Activated naive CD8-positive, alpha-beta T cell treated with anti-CD3 and anti-CD28 coated beads, Interleukin-2, amount 50 U/mL, for 16 hours (primary cell): Measurements from ENCODE around the gene RPL27A.

Source experiments
- DNase-seq: peaks from one replicate; pipeline ENCODE4 v3.0.0-alpha.2; 2020; ENCODE audit warnings: low read depth, low spot score

RPL27A gene

DNA sequence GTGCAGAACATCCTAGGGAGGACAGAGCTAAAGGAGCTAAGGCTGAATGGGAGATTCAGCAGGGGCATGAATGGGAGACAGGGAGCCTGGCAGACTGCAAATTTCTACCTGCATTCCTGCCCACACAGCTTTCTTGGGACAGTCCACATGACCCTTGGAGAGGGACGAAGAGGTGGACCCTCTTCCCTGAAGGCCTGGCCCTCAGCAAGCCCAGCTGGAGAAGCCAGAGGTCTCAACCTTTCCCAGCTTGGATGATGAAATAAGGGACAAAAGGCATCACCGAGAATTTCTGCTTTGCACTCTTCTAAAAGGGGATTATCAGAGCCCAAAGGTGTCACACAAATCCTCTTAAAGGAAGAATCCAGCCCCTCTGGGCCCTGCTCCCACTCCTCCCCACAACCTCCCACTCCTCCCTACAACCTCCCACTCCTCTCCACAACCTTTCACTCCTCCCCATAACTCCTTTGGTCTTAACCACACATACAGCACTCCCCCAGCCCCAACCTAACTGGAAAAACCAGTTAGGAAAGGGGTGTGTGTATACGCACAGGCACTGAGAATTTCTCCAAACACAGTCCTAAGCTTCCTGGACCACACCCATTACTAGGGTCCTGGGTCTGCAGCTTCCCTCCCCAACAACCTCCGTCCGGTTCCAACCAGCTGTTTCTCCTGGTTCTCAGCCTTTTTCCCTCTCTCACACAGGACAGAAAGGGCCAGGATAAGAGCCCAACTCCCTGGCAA is 38.4 kb downstream of the RPL27A start:
- DNase-seq, result no peak

DNA sequence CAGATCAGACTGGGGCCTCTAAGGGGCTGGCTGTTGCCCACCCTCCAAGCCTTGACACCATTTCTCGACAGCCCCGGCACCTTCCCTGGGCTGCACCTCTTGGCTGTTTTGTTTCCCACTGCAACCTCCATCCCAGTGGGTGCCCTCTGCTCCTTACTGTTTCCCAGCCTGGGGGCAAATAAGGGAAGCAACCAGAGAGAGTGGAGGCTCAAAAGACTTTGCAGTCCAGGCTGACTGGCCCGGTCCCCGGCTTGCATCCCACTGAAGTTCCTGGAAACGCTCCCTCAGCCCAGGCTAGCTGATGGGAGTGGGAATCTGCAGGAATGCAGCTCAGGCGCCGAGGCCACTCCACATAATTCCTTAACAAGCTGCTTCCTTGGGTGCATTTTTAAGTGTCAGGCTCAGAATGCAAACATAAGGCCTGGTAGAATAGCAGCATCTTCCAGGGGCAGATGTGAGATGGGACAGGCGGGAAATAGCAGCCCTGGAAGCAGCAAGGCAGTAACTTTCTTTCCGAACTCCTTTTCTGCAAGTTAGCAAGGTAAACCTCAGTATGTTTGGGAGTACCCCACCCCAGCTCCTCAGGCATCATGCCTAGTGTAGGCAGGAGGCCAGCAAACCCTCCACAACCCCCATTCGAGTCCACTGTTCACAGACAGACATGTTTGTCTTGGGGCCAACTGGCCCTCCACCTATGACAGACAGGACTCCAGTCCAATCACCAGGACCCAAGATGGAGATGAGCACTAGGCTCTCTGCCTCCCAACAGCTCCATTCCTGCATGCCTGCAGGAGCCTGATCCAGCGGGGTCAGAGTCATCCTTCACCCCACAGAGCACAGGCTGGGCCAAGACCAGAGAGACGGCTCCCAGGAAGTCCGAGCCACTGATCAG is 39.3 kb downstream of the RPL27A start:
- no peak for DNase-seq

DNA sequence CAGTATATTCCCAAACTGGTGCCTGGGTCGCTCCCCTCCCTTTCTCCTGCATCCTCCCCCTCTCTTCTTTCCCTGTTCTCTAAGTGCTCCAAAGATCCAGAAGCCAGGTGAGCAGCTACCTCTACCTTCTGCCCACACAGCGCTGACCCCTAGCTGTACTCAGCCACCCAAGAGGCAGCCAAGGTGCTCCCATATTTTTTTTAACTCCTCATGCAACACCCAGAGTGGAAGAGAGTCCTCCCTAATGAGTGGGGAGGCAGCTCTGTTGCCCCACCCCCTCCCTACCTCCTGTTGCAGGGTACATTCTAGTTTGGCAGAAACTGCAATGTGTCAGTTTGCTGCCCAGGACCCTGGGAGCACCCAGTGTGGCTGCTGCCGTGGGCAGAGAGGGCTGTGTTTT is 40.2 kb downstream of the RPL27A start:
- DNase-seq, result no peak

DNA sequence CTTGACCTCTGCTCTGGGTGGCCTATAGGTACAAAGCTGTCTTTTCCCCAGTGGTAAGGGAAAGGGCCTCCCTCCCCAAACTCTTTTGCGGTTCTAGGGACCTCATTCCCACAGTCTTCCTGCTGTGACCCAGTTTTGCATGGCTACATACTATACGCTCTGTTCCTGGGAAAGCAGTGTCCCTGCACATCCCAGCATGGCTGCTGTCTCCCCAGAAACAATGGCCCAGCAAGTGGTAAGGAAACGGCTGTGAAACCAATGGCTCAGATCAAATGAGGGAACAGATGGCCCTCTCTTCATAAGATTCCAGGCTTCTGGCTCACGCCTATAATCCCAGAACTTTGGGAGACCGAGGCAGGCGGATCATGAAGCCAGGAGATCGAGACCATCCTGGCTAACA is 41.1 kb downstream of the RPL27A start:
- no peak for DNase-seq

DNA sequence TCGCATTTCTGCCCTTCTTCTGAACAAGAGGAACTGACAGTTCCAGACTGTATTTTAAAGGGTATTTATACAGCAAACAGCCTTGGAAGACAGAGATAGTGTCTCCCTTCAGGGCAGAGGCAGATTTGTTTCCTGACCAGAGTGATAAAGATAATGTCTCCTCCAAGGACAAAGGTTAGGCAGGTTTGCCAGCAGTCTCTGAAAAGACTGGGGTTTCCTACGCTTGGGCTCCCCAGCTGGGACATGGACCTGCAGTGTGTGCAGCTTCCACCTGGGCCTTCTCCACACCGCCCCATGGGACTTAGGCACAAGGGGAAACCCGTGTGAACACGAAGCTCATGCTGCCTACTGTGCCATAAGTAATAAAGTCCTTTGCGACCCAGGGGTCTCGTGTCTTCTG is 42.1 kb downstream of the RPL27A start:
- no peak for DNase-seq

DNA sequence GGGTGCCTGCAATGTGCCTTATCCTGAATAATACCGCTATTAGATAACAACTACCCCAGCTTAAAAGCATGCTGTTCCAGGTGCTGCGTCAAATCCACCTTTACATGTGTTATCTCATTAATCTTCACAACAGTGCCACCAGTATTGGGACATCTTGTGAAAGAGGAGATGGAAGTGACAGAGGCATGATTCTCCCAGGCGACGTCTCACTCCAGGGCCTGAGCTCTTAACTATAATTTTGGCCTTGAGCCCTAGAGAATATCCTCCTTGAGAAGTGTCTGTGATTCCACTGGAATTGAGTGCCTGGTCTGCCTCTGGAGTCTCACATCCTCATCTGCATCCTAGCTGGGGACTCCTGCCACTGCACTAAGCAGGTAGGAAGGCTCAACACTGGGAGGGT is 43.8 kb downstream of the RPL27A start:
- DNase-seq, result no peak

DNA sequence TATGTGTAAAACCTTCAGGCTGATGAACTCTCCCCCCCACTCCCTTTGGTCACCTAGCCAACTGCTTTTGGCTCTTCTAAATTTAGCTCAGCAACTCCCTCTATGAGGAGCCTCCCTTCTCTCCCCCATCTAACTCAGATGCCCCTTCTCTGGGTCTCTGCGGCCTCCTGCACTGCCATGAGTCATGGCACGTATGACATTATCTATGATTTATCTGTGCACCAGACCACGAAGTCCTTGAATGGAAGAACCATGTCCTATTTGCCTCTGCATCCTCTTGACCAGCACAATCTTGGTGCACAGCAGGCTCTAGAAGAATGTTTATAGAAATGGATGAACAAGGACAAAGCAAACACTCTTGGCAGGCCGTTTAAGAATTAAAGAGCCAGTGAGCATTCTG is 46.0 kb downstream of the RPL27A start:
- DNase-seq, result no peak

DNA sequence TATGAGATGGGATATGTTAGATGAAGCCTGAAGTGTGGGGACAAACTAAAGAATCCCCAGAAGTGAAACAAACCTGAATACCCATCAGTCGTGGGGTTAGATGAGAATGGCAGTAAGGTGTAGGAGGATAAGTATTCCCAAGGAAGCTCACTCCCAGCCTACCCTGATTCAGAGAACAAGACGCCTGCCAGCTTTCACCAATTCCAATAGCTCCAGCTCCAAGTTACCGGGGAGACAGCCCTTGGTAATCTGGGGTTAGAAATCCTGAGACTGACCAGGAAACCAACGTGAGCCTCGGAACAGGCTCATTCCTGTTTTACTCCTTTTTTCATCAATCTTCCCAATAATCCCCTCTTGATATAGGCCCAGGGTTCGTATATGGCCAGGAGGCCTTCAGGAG is 46.5 kb downstream of the RPL27A start:
- no peak for DNase-seq

DNA sequence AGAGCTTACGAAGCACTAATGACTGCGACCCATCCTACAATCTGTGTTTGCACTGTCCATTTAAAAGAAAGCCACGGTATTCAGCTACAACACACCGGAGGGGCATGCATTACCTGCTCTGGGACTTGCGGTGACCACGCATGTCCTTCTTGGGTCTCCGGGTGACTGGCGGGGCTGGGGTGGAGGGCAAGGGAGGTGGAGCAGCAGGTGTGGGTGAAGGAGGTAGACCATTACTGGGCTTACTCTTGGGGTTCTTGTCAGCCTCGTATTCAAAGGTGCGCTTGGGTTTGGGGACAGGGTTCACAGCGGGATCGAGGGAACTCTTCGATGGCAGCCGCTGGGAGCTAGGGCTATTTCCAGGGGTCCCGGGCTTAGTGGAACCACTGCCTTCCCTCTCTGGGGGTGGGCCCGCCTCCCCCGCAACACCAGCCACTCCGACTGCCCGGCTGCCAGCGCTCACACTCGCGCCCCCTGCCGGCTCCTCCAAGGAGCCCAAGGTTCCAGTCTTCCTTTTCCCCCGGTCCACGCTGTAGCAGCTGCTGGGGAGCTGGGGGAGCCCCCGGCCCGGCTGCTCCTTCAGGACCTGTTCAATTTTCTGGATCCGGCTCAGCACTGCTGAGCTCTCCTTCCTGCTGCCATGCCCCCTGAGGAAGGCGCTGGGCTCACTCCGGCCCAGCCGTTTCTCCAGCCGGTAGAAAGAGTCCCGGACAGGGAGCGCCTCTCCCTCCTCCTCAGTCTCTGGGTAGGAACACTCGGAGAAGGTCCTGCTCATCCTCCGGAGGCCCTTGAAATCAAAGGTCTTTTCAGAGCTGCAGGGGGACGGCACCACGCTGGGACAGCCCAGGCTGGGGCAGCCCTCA is 47.5 kb downstream of the RPL27A start:
- no peak for DNase-seq

DNA sequence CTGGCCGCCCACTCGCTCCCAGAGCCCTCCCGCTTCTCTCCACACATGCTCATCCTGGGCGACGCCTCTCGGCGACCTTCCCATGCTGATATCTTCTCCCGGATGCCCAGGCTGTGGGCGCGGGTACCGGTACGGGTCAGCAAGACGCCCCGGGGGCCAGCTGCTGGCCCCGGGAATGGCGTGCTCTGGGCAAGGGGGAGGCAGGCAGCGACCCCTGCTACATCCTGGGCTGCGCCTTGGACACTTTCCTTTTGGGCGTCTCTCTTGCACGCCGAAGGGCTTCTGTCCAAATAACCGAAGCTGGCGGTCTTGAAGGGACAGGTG is 48.1 kb downstream of the RPL27A start:
- DNase-seq, result no peak

DNA sequence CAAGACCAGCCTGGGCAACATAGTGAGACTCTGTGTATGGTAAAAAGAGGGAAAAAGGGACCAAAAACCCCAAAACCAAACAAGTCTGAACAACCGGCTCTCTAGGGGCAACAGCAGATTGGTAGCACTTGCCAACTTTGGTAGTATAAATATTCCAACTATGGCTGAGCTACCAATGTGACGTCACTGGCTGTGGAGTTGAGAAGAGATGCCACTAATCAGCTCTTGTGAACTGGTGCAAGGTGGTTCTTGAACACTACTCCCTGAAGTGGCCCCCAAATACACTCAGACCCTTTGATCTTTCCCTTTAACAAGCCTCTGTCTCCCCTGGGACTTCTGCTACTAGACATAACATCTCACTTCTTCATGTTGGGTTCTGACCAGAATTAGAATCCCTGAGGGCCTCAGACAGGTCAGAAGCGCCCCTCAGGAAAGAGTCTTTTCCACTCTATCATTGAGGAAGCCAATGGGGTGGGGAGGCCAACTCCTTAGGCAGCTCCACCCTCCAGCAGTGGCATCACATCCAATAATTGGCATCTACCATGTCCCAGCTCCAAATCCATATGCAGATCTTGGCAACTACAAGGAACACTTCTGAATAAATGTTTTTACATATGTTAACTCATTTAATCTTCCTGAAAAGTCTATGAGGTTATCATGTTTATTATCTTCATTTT is 49.2 kb downstream of the RPL27A start:
- no peak for DNase-seq

DNA sequence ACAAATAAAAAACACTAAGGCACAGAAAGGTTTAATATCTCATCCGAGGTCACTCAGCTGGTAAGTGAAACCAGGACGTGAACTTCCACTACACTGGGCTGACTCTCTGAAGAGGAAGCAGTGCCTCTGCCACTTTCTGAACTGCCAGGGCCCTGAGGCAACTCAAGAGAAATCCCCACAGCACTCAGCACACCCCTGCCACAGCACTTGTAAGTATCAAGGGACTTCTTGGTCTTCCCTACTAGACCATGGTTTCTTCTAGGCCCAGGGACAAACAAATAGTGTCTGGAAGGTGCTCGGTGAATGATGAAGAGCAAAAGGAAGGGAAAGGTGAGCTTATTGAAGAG is 49.7 kb downstream of the RPL27A start:
- DNase-seq, result no peak

DNA sequence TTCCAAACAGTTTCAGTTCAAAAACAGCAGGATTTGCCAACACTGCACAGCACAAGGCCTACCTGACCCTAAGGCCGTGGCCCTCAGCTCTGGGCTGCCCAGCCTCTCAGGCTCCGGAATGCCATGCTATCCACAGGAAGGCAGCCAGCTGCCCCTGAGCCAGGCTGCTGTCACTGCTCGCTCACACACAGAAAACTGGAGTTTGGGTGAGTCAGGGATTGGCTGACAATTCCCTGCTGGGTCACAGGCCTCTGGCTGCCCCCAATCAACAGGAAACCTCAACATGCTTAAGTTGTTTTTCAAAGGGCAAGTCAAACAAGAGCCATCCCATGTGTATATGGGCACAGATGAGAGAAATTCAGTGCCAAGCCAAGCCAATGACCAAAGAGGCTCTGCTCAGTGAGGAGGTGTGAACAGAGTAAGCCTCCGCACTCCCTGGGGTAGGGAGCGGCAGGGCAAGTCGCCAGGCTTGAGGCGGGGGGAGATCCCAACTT is 50.2 kb downstream of the RPL27A start:
- no peak for DNase-seq

DNA sequence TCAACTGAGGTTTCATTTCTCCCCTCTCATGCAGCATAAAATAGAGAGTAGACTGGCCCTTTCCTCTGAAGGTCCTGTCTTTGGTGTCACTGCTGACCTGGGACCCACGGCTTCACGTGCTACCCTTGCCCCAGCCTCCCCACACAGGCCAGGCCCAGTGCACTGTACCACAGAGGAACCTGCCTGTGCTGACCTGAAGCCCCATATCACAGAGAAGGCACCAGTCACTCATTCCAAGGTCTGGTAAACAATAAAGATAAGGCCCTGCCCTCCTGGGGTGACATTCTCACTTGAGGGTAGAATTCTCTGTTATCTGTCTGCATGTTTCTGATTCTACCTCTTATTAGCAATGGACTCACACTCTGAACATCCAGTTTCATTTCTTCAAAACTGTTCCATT is 51.3 kb downstream of the RPL27A start:
- DNase-seq, result no peak

DNA sequence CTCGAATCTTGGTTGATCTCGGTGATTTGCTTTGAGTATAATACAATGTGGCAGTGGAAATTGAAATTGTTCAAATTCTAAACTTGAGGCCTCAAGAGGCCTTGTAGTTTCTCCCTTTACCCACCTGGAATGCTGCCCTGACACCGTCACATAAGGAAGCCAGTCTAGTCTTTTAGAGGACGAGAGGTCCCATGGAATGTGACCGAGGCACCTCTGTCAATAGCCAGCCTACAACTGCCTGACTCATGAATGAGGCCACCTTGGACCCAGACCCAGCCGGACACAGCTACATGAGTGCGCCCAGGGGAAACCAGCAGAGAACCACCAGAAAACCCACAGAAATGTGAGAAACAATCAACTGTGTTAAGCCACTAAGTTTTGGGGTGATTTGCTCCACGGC is 52.5 kb downstream of the RPL27A start:
- no peak for DNase-seq

DNA sequence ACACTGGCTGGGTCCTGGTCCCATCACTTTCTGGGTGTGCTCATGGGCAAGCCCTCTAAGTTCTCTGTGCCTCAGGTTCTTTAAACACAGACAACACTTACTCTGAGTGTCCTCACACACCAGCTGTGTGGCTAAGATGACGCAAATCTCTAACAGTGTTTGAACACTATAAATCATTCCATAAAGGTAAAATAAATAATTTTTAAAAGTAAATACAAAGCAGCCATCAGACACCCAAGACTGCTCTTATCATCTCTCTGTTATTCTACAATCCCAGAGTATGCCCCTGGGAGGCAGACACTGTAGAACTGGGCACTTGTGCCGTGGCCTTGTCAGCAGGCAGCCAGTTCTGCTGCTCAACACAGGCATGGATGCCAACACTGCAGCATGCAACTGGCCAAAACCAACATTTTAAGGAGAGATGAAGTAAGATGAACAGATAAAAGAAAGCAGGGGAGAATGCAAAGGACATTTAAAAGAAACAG is 56.8 kb downstream of the RPL27A start:
- no peak for DNase-seq
